Measurements from ENCODE around the gene RNF26.

- TF ChIP-seq, protein P1, sequence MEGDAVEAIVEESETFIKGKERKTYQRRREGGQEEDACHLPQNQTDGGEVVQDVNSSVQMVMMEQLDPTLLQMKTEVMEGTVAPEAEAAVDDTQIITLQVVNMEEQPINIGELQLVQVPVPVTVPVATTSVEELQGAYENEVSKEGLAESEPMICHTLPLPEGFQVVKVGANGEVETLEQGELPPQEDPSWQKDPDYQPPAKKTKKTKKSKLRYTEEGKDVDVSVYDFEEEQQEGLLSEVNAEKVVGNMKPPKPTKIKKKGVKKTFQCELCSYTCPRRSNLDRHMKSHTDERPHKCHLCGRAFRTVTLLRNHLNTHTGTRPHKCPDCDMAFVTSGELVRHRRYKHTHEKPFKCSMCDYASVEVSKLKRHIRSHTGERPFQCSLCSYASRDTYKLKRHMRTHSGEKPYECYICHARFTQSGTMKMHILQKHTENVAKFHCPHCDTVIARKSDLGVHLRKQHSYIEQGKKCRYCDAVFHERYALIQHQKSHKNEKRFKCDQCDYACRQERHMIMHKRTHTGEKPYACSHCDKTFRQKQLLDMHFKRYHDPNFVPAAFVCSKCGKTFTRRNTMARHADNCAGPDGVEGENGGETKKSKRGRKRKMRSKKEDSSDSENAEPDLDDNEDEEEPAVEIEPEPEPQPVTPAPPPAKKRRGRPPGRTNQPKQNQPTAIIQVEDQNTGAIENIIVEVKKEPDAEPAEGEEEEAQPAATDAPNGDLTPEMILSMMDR (IDR thresholded peaks at IDR 0.05) = no peak
- TF ChIP-seq POLR2A (IDR thresholded peaks at IDR 0.05) = no peak
Measured at GRCh38 chr11:119332111-119332765, 2.1 kb upstream of the RNF26 start.
